ENCODE results near the gene ETF1. TPM values are rescaled to one million over a fixed set of nuclear protein-coding genes. Genes with fewer than 3 reads are reported as not detected.

Gene ETF1
- total RNA-seq, 1 experiment from 2014 or later = 57.3 TPM

- Histone ChIP-seq H3K79me2 (ENCODE audit: low read length) (no peaks in the 10 kb centered on the region), H2AFZ (ENCODE audit: low read length) (no peak overlapping the region), H3K27ac (ENCODE audit: low read length) (no peak overlapping the region), H3K9me2 (replicated peaks; ENCODE audit: low read length) (no peaks in the 10 kb centered on the region), H4K20me1 (ENCODE audit: low read length) (no peaks in the 10 kb centered on the region), H3F3A (ENCODE audit: low read length, unreplicated experiment) (no peaks in the 10 kb centered on the region), H3K36me3 (ENCODE audit: low read depth, low read length) (no peaks in the 10 kb centered on the region), H3K27me3 (ENCODE audit: low read length) (peaks cover 16% of the 10 kb centered on the region), H3K4me1 (ENCODE audit: insufficient read depth, low read length) (peaks cover 5% of the 10 kb centered on the region), H3K9ac (ENCODE audit: low read length) (no peak overlapping the region), H3K4me3 (ENCODE audit: low read length) (no peak overlapping the region), H3K9me3 (ENCODE audit: low read length) (no peaks in the 10 kb centered on the region), H3K4me2 (ENCODE audit: low read length) (no peak overlapping the region)
- BruUV-seq (replicated peaks) = no TSS peak
- POLR2A ChIA-PET (ENCODE audit: unreplicated experiment) = no interaction called here
- intact Hi-C loops (cut with micrococcal nuclease) = no loop called here
- no peak for ATAC-seq
- TF ChIP-seq EZH2phosphoT487 (IDR thresholded peaks at IDR 0.05; ENCODE audit: borderline replicate concordance, low read length) (no peak), EZH2 (IDR thresholded peaks at IDR 0.05; ENCODE audit: low read length, unreplicated experiment) (no peak), CTCF (conservative IDR thresholded peaks at IDR 0.05; ENCODE audit: low read depth, low read length) (no peak)
- no peak for DNase-seq
- CTCF ChIA-PET = no interaction called here
Measured at GRCh38 chr5:138466900-138467710, 75.9 kb downstream of the ETF1 start.

GRCh38 chr5:138466125-138466899, 76.7 kb downstream of the ETF1 start:
- H4K20me1 ChIP-seq (ENCODE audit: low read length) = no peaks in the 10 kb centered on the region
- H3K9ac ChIP-seq (ENCODE audit: low read length) = no peak overlapping the region
- DNase-seq = no peak
- H3K4me2 ChIP-seq (ENCODE audit: low read length) = peak overlapping the region; percentile 98
- peak overlapping the region; percentile 64 for H2AFZ ChIP-seq (ENCODE audit: low read length)
- H3K36me3 ChIP-seq (ENCODE audit: low read depth, low read length) = no peaks in the 10 kb centered on the region
- H3K27ac ChIP-seq (ENCODE audit: low read length) = no peak overlapping the region
- intact Hi-C loops (cut with micrococcal nuclease) = no loop called here
- H3K79me2 ChIP-seq (ENCODE audit: low read length) = no peaks in the 10 kb centered on the region
- H3K4me1 ChIP-seq (ENCODE audit: insufficient read depth, low read length) = peaks cover 5% of the 10 kb centered on the region
- TF ChIP-seq EZH2phosphoT487 (IDR thresholded peaks at IDR 0.05; ENCODE audit: borderline replicate concordance, low read length) (no peak), EZH2 (IDR thresholded peaks at IDR 0.05; ENCODE audit: low read length, unreplicated experiment) (peak; percentile 46)
- H3K9me3 ChIP-seq (ENCODE audit: low read length) = no peaks in the 10 kb centered on the region
- no peak for ATAC-seq
- H3K4me3 ChIP-seq (ENCODE audit: low read length) = peak overlapping the region; percentile 71
- peaks cover 16% of the 10 kb centered on the region for H3K27me3 ChIP-seq (ENCODE audit: low read length)
- no peaks in the 10 kb centered on the region for H3K9me2 ChIP-seq (replicated peaks; ENCODE audit: low read length)
- TSS peak; percentile 32 for BruUV-seq (replicated peaks)
- ChIA-PET CTCF (no interaction called here), POLR2A (ENCODE audit: unreplicated experiment) (no interaction called here)
- H3F3A ChIP-seq (ENCODE audit: low read length, unreplicated experiment) = no peaks in the 10 kb centered on the region

GRCh38 chr5:138465261-138466124, 77.5 kb downstream of the ETF1 start, which contains the start of gene EGR1:
Gene EGR1 (plus strand): TSS chr5:138465479. CDS start chr5:138465762, 283 bp downstream.
- TF ChIP-seq CTCF (conservative IDR thresholded peaks at IDR 0.05; ENCODE audit: low read depth, low read length) (no peak), EZH2 (IDR thresholded peaks at IDR 0.05; ENCODE audit: low read length, unreplicated experiment) (no peak), EZH2phosphoT487 (IDR thresholded peaks at IDR 0.05; ENCODE audit: borderline replicate concordance, low read length) (no peak)
- ChIA-PET POLR2A (ENCODE audit: unreplicated experiment) (interaction anchor here (0.8 kb wide), 1 partner anchor 25 kb away, joined by 5 read pairs; no protein-coding TSS in a partner anchor), CTCF (interaction anchor here (1.1 to 1.2 kb wide), 2 partner anchors 38 to 39 kb away, joined by 4 to 6 read pairs; no protein-coding TSS in a partner anchor)
- H3F3A ChIP-seq (ENCODE audit: low read length, unreplicated experiment) = no peaks in the 10 kb centered on the region
- peaks cover 5% of the 10 kb centered on the region for H3K4me1 ChIP-seq (ENCODE audit: insufficient read depth, low read length)
- no peaks in the 10 kb centered on the region for H4K20me1 ChIP-seq (ENCODE audit: low read length)
- H3K4me3 ChIP-seq (ENCODE audit: low read length) = peak within 1 kb of the TSS; percentile 71
- H3K4me2 ChIP-seq (ENCODE audit: low read length) = peak within 1 kb of the TSS; percentile 98
- intact Hi-C loops (cut with micrococcal nuclease) = loop anchor here (1.0 kb wide), 1 partner anchor 27 kb away; no protein-coding TSS in a partner anchor
- peak within 1 kb of the TSS; percentile 90 for H2AFZ ChIP-seq (ENCODE audit: low read length)
- no peaks in the 10 kb centered on the region for H3K36me3 ChIP-seq (ENCODE audit: low read depth, low read length)
- H3K27ac ChIP-seq (ENCODE audit: low read length) = peak within 1 kb of the TSS; percentile 68
- no peaks in the 10 kb centered on the region for H3K9me3 ChIP-seq (ENCODE audit: low read length)
- peak within 1 kb of the TSS; percentile 81 for H3K9ac ChIP-seq (ENCODE audit: low read length)
- no TSS peak for BruUV-seq (replicated peaks)
- H3K27me3 ChIP-seq (ENCODE audit: low read length) = peaks cover 16% of the 10 kb centered on the region
- H3K79me2 ChIP-seq (ENCODE audit: low read length) = no peaks in the 10 kb centered on the region
- DNase-seq (peak; percentile 70), ATAC-seq (peak; percentile 62)
- no peaks in the 10 kb centered on the region for H3K9me2 ChIP-seq (replicated peaks; ENCODE audit: low read length)

All from PC-3 (cell line).